HepG2 (cell line): ENCODE data around the gene MIS18A. TPM values are rescaled to one million over a fixed set of nuclear protein-coding genes. Genes with fewer than 3 reads are reported as not detected.

Source experiments
- ATAC-seq: fragments of 200-7000 bp; cut with Tn5 transposase; 3 replicates; pipeline ENCODE4 v1.9.1; 2020; ENCODE audit warnings: mild to moderate bottlenecking, moderate library complexity
- BruUV-seq: library from RNA; stranded (reverse); fragments of 400-500 nt; replicated peaks from 2 replicates; lab custom pipeline; 2021; lab: Mats Ljungman, UMichigan
- CTCF ChIA-PET: fragments of 300-600 bp; formaldehyde crosslinking; extraction: SDS; loops from one replicate; lab custom pipeline; 2021; ENCODE audit warnings: low total read pairs, inconsistent platforms, low intra/inter-chr PET ratio; lab: Yijun Ruan, JAX
- POLR2A ChIA-PET: fragments of 350-600 bp; sonication (Branson Sonifier 250); formaldehyde crosslinking; loops from one replicate; lab custom pipeline; 2020; ENCODE audit warnings: antibody characterized with exemption, inconsistent platforms; lab: Yijun Ruan, JAX
- DNase-seq: peaks from one replicate; pipeline ENCODE4 v3.0.0-alpha.2; 2015; ENCODE audit warnings: low spot score
- FAIRE-seq: peaks from 3 replicates; lab custom pipeline; 2011; peaks lifted over from hg19 to GRCh38; lab: Jason Lieb, UNC
- H2AFZ ChIP-seq: one replicate; pipeline ENCODE4 v1.6.1; 2011; ENCODE audit warnings: low read length, inconsistent platforms
- H3K27ac ChIP-seq: fragments of 300-600 bp; 3 replicates; pipeline ENCODE4 v1.8.0; 2011; ENCODE audit warnings: mixed run types, mild to moderate bottlenecking, mixed read lengths, low read length, inconsistent platforms; ENCODE audit not compliant: insufficient read depth; ENCODE audit errors: extremely low read length
- H3K27me3 ChIP-seq, 2 experiments: fragments of 200-600 bp in 1 of 2; 2 replicates in 1 of 2; 3 replicates in 1 of 2; pipeline versions ENCODE4 v1.6.0 to v1.8.0; 2011; ENCODE audit warnings: low read length in 2 of 2, mild to moderate bottlenecking in 2 of 2, moderate library complexity in 2 of 2, inconsistent platforms in 1 of 2; ENCODE audit not compliant: insufficient read depth in 2 of 2, control insufficient read depth in 1 of 2
- H3K36me3 ChIP-seq, 2 experiments: fragments of 200-600 bp in 1 of 2; replicated peaks in 1 of 2; 2 replicates in 1 of 2; 3 replicates in 1 of 2; pipeline versions ENCODE4 v1.5.1 to v1.8.0; 2011; ENCODE audit warnings: low read length in 2 of 2, inconsistent platforms in 1 of 2; ENCODE audit not compliant: insufficient read depth in 2 of 2, control insufficient read depth in 1 of 2
- H3K4me1 ChIP-seq: 2 replicates; pipeline ENCODE4 v1.5.1; 2012; ENCODE audit warnings: low read length, inconsistent platforms; ENCODE audit not compliant: insufficient read depth
- H3K4me2 ChIP-seq: 2 replicates; pipeline ENCODE4 v1.6.0; 2011; ENCODE audit warnings: low read depth, low read length, inconsistent platforms
- H3K4me3 ChIP-seq, 3 experiments: fragments of 200-600 bp in 1 of 3; sonication (generic), shearing (Covaris generic) in 1 of 3; replicated peaks in 1 of 3; 2 replicates each; pipeline ENCODE4 v1.5.1; 2011 to 2016; ENCODE audit warnings: low read length in 3 of 3, inconsistent platforms in 2 of 3, low read depth in 2 of 3, mild to moderate bottlenecking in 2 of 3, control low read depth in 1 of 3, mixed read lengths in 1 of 3; ENCODE audit not compliant: insufficient read depth in 1 of 3
- H3K79me2 ChIP-seq: one replicate; pipeline ENCODE4 v1.6.1; 2011; ENCODE audit warnings: low read length, inconsistent platforms; ENCODE audit not compliant: insufficient read depth
- H3K9ac ChIP-seq: 2 replicates; pipeline ENCODE4 v1.6.0; 2011; ENCODE audit warnings: mild to moderate bottlenecking, low read depth, low read length, inconsistent platforms; ENCODE audit not compliant: insufficient read depth
- H3K9me3 ChIP-seq: 2 replicates; pipeline ENCODE4 v1.5.1; 2012; ENCODE audit warnings: mild to moderate bottlenecking, low read length
- H4K20me1 ChIP-seq: 2 replicates; pipeline ENCODE4 v1.6.0; 2011; ENCODE audit warnings: inconsistent platforms, mild to moderate bottlenecking, low read length, moderate library complexity; ENCODE audit not compliant: insufficient read depth
- FOXK1 ChIP-seq: sonication (generic); formaldehyde crosslinking; IDR thresholded peaks from 2 replicates; pipeline ENCODE4 v1.4.0; 2020; ENCODE audit warnings: low read depth, missing genetic modification reagents, borderline replicate concordance
- HNF4A ChIP-seq: sonication (generic); formaldehyde crosslinking; IDR thresholded peaks from 2 replicates; pipeline ENCODE4 v1.4.0; 2020; ENCODE audit warnings: missing genetic modification reagents
- KLF6 ChIP-seq: IDR thresholded peaks from 2 replicates; pipeline ENCODE4 v1.8.0; 2016; ENCODE audit warnings: missing biosample characterization, missing genetic modification reagents
- MLX ChIP-seq: IDR thresholded peaks from 2 replicates; pipeline ENCODE4 v1.6.1; 2016
- NFIB ChIP-seq: sonication (generic); formaldehyde crosslinking; IDR thresholded peaks from 2 replicates; pipeline ENCODE4 v1.9.0; 2021; ENCODE audit warnings: missing genetic modification reagents, mild to moderate bottlenecking, borderline replicate concordance
- PAXIP1 ChIP-seq: sonication (generic); formaldehyde crosslinking; conservative IDR thresholded peaks from 2 replicates; pipeline ENCODE4 v1.4.0; 2020; ENCODE audit warnings: mild to moderate bottlenecking, missing genetic modification reagents, moderate library complexity
- PREB ChIP-seq: sonication (generic); formaldehyde crosslinking; IDR thresholded peaks from 2 replicates; pipeline ENCODE4 v1.4.0; 2020; ENCODE audit warnings: missing genetic modification reagents
- RBM22 ChIP-seq: fragments of 200-400 bp; formaldehyde crosslinking; optimal IDR thresholded peaks from 2 replicates; pipeline ENCODE3; 2017; ENCODE audit warnings: mild to moderate bottlenecking, low read length, moderate library complexity
- TMF1 ChIP-seq: sonication (generic); formaldehyde crosslinking; IDR thresholded peaks from 2 replicates; pipeline ENCODE4 v1.8.1; 2022; ENCODE audit warnings: low read depth, missing genetic modification reagents
- TP53 ChIP-seq: sonication (generic); formaldehyde crosslinking; conservative IDR thresholded peaks from 2 replicates; pipeline ENCODE4 v1.4.0; 2020; ENCODE audit warnings: missing genetic modification reagents
- ZBTB38 ChIP-seq: sonication (generic); formaldehyde crosslinking; IDR thresholded peaks from 2 replicates; pipeline ENCODE4 v1.5.1; 2020; ENCODE audit warnings: mild to moderate bottlenecking, missing genetic modification reagents
- ZBTB7A ChIP-seq: sonication (generic); formaldehyde crosslinking; IDR thresholded peaks from 2 replicates; pipeline ENCODE4 v1.8.0; 2022; ENCODE audit warnings: mild to moderate bottlenecking, missing genetic modification reagents
- ZNF18 ChIP-seq: sonication (generic); formaldehyde crosslinking; IDR thresholded peaks from 2 replicates; pipeline ENCODE4 v1.8.0; 2022; ENCODE audit warnings: mild to moderate bottlenecking, missing genetic modification reagents; ENCODE audit not compliant: insufficient replicate concordance
- ZNF780A ChIP-seq: sonication (generic); formaldehyde crosslinking; IDR thresholded peaks from 2 replicates; pipeline ENCODE4 v1.8.0; 2022; ENCODE audit warnings: mild to moderate bottlenecking, missing genetic modification reagents, moderate library complexity
- WGBS: methylation state at CpG from one replicate; pipeline ENCODE4 v1.1.6; 2017; ENCODE audit warnings: low lambda C conversion rate; 5-methylcytosine and 5-hydroxymethylcytosine counted together
- in situ Hi-C: cut with HindIII; loops from 2 replicates; pipeline ENCODE4 v1.10.0; 2017; ENCODE audit warnings: low pct_unique_long_range_greater_than_20kb; ENCODE audit not compliant: extremely low pct_ligation_motif_present
- intact Hi-C: fragments of 100-400 bp; cut with micrococcal nuclease; formaldehyde crosslinking; loops from one replicate; pipeline ENCODE4 v1.10.0; 2022; ENCODE audit not compliant: unreplicated experiment
- polyA plus RNA-seq, 8 experiments: library from polyadenylated mRNA; depleted of rRNA in 3 of 8; stranded (reverse) in 7 of 8; unstranded in 1 of 8; fragments of >200 nt; fragmentation: Illumina TruSeq in 4 of 8; extraction: Trizol in 4 of 8; gene quantifications; 2 replicates each; pipeline versions ENCODE4 v1.2.1 to v1.2.3, GENCODE V29; 2011 to 2016; ENCODE audit warnings: low read depth in 4 of 8, missing spikeins in 1 of 8, mixed read lengths in 1 of 8; ENCODE audit not compliant: insufficient read depth in 1 of 8
- total RNA-seq, 5 experiments: library from RNA; depleted of rRNA; stranded (reverse); fragments of >200 nt; fragmentation: Illumina TruSeq; extraction: Trizol; gene quantifications; 2 replicates each; pipeline ENCODE4 v1.2.3, GENCODE V29; 2016; ENCODE audit warnings: low read depth in 1 of 5

Gene MIS18A
- total and polyA plus RNA-seq, 2 of the 13 experiments (the other 11 are each of a cell fraction or from before 2014, with no cell fraction given), result 11.2 to 41.4 TPM

- no peak for TF ChIP-seq TMF1 (CRISPR knock-in tag)
- TF ChIP-seq KLF6 (CRISPR knock-in tag), result no peak
- TF ChIP-seq NFIB, result no peak
- no peak for TF ChIP-seq FOXK1 (CRISPR knock-in tag)
- TF ChIP-seq MLX (CRISPR knock-in tag), result no peak
- no peak for TF ChIP-seq ZNF18 (CRISPR knock-in tag)
- TF ChIP-seq TP53 (CRISPR knock-in tag), result no peak
- no peak for TF ChIP-seq ZBTB7A (CRISPR knock-in tag)
Observed at GRCh38 chr21:32316361-32317215, 37.7 kb upstream of the MIS18A start (continued).

GRCh38 chr21:32315511-32316281 lies 36.8 kb upstream of the MIS18A start:
- FAIRE-seq (peak; percentile 8), DNase-seq (peak; percentile 24), ATAC-seq (peak; percentile 65)
- no TSS peak for BruUV-seq
- H3K4me3 ChIP-seq, result no peak overlapping the region
- no peaks in the 10 kb centered on the region for H4K20me1 ChIP-seq
- WGBS, result 77% methylated on average over 9 of the region's 14 CpGs
- in situ Hi-C loops, result no loop called here
- peaks cover 25 to 82% of the 10 kb centered on the region in 2 experiments for H3K36me3 ChIP-seq
- no peaks in the 10 kb centered on the region for H3K79me2 ChIP-seq
- no peaks in the 10 kb centered on the region for H3K9me3 ChIP-seq
- H3K4me2 ChIP-seq, result no peak overlapping the region
- H3K4me1 ChIP-seq, result peaks cover 14% of the 10 kb centered on the region
- H2AFZ ChIP-seq, result no peak overlapping the region
- no peak overlapping the region for H3K9ac ChIP-seq
- ChIA-PET POLR2A (interaction anchor here (0.6 to 1.4 kb wide), 2 partner anchors 8 to 13 kb away, joined by 3 to 4 read pairs; no protein-coding TSS in a partner anchor), CTCF (no interaction called here)
- no peaks in the 10 kb centered on the region for H3K27me3 ChIP-seq
- peak overlapping the region; percentile 2 for H3K27ac ChIP-seq
- intact Hi-C loops, result no loop called here
- TF ChIP-seq RBM22 (peak; percentile 34), ZBTB38 (no peak), PAXIP1 (peak; percentile 59; the same call in 1 of the 2 replicates), PREB (CRISPR knock-in tag) (no peak), ZNF780A (no peak), HNF4A (0 out of 2 replicates have a peak, but pooled peaks have one; percentile 28)
